ENCODE measurements around the gene MARCHF6.
"Not testable (repeated sequence)": the region's sequence is repeated elsewhere in the genome, so short reads cannot be mapped to it uniquely, and the experiment has no call there.

MARCHF6 gene

GRCh38 chr5:10353241-10354047 lies at the start of gene MARCHF6:
Gene MARCHF6 (plus strand): TSS chr5:10353695. CDS start chr5:10353899, 204 bp downstream.
- DNase-seq (ENCODE audit: low read depth) = peak; percentile 93

DNA sequence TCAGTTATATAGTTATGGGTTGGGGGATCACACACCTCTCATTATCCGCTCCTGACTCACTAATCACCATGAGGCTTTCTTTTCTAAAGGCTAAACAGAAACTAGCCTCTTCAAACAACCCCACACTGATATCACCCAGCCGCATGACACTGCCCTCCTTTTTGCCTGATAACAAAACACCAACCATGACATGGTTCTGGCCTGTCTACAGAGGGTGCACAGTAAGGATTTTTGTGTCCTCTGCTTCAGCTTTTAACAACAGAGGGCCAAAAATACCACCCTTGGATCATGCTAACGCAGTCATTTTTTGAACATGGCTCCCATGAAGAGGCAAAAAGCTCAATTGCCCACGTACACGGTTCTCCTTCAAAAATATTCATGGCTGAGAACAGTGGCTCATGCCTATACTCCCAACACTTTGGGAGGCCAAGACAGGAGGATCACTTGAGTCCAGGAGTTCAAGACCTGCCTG lies 49.8 kb upstream of the MARCHF6 start:
- no peak for DNase-seq (ENCODE audit: low read depth)

GRCh38 chr5:10304932-10305331 lies 48.6 kb upstream of the MARCHF6 start:
- no peak for DNase-seq (ENCODE audit: low read depth)

- no peak for DNase-seq (ENCODE audit: low read depth)
Measured at GRCh38 chr5:10306114-10306513, 47.4 kb upstream of the MARCHF6 start.

DNA sequence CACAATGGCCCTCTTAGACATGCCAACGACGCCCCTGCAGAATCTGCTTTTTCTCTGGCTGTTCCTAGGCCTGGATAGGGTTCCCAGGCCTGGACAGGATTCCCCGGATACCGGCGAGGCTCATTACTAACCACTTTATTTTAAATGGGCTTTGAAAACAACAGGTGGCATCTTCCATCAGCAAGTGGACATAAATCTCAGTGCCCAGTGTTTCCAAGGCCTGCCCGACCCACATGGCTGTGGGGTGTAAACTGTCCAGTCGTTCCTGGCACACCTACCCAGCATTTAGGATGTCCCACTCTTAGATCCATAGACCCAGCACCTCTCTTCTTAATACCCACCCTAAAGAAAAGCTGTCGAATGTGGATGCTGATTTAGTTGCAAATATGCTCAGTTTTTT lies 46.7 kb upstream of the MARCHF6 start:
- no peak for DNase-seq (ENCODE audit: low read depth)

GRCh38 chr5:10307206-10308148 lies 46.0 kb upstream of the MARCHF6 start, which contains the start of gene CMBL:
Gene CMBL (minus strand): TSS chr5:10307902. CDS start chr5:10290762, 17,140 bp downstream.
- peak; percentile 11 for DNase-seq (ENCODE audit: low read depth)

DNA sequence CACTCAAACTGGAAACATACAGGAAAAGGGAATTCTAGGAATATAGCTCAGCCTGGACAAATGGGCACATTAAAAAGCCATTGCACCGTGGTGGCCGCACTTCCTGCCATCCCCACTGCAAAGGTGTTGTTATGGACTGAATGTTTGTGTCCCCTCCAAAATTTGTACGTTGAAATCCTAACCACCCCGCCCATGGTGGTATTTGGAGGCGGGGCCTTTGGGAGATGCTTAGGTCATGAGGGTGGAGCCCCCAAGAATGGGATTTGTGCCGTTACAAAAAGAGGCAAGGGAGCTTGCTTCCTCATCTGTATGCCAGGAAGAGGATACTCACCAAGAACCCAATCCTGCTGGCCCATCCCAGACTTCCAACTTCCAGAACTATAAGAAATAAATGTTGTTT lies 44.7 kb upstream of the MARCHF6 start:
- no peak for DNase-seq (ENCODE audit: low read depth)

GRCh38 chr5:10310066-10310779 lies 43.3 kb upstream of the MARCHF6 start:
- DNase-seq (ENCODE audit: low read depth) = no peak

DNA sequence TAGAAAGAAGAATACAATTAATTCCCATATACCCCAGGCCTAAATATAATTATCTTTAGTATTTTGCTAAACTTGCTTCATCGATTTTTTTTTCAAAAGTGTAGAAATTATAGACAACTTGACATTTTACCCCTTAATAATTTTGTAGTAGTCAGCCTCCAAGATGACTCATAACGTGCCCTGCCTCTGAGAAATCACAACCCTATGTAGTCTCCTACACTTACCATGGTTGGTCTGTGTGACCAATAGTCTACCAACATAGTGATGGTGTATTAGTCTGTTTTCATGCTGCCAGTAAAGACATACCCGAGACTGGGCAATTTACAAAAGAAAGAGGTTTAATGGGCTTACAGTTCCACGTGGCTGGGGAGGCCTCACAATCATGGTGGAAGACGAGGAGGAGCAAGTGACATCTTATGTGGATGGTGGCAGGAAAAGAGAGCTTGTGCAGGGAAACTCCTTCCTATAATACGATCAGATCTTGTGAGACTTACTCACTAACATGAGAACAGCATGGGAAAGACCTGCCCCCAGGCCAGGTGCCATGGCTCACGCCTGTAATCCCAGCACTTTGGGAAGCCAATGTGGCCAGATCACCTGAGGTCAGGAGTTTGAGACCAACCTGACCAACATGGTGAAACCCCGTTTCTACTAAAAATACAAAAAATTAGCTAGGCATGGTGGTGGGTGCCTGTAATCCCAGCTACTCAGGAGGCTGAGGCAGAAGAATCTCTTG lies 42.5 kb upstream of the MARCHF6 start:
- not testable (repeated sequence) for DNase-seq (ENCODE audit: low read depth)

DNA sequence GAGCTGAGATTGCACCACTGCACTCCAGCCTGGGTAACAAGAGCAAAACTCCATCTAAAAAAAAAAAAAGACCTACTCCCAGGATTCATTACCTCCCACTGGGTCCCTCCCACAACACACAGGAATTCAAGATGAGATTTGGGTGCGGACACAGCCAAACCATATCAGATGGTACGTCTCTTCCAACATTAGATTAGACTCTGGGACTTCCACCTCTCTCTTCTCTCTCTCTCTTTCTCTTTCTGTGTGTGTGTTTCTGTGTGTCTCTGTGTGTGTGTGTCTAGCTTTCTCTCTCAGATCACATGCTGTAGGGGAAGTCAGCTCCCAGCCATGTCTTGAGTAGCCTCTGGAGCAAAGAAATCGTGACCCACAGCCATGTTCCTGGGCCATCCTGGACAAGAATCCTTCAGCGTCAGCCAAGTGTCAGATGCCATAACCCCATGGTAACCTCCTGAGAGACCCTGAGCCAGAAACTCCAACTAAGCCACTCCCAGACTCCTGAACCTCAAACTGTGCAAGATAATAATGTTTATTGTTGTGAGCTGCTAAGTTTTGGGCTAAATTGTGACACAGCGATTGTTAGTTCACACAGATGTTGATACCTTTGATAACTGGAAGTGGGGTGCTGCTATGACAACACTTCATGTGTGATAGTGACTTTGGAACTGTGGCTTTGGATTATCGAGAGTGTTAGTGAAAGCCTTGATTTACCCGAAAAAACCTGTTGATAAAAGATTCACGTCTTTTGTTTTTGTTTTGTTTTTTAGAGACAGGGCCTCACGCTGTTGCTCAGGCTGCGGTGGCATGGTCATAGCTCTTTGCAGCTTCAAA lies 41.7 kb upstream of the MARCHF6 start:
- no peak for DNase-seq (ENCODE audit: low read depth)

- DNase-seq (ENCODE audit: low read depth) = no peak
Measured at GRCh38 chr5:10315201-10315600, 38.3 kb upstream of the MARCHF6 start.

DNA sequence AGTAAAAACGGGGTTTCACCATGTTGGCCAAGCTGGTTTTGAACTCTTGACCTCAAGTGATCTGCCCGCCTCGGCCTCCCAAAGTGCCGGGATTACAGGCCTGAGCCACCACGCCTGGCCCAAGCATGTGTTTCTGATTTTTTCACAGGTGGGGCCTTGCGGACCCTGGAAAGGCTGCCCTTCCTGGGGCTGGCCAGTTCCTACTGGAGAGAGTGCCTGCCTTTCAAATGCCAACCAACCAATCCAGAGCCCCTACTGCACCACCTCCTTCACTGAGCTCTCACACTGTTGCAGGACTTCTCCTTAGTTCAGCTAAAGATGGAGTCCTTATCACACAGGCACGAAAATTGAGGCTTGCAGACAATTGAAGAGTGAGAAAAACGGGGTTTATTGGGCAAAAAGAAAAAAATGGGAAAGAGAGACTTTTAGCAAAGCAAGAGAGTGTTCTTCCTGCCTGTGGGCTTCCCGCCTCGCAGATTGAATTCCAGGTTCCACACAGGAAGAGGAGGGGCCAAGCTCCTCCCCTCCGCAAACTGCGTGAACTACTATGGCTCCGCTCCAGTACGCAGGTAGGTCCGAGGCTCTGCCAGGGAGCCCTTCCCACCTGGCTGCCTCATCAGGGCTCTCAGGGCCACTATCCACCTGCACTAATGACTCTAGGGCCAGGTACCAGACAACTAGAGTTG lies 37.5 kb upstream of the MARCHF6 start:
- DNase-seq (ENCODE audit: low read depth) = no peak

- no peak for DNase-seq (ENCODE audit: low read depth)
Measured at GRCh38 chr5:10317825-10318682, 35.4 kb upstream of the MARCHF6 start.

DNA sequence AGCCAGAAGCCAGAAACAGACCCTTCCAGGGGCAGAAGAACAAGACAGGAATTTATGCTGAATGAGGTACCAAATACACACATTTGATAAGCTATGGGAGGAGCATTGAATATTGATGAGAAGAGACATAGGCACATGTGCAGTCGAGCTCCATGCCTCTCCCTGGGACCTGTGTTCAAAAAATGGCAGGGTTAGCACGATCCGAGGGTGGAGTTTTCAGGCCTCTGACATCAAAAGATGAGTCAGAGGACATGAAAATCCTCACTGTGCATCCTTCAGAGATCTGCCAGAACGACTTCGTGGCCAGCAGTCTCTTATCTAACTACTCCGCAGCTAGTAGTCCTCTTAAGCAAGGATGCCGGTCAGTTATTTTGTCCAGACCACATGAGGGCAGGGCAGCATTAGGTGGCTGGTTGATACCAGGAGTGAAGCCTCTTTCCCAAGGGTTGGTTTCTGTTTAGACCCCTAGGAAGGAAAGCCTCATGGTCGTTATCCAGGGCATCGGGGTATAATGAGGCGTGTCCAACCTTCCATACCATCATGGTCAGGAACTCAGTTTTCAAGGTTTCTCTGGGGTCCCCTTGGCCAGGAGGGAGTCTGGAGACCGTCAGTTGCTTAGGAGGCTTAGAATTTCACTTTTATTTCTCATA lies 34.2 kb upstream of the MARCHF6 start:
- no peak for DNase-seq (ENCODE audit: low read depth)

DNA sequence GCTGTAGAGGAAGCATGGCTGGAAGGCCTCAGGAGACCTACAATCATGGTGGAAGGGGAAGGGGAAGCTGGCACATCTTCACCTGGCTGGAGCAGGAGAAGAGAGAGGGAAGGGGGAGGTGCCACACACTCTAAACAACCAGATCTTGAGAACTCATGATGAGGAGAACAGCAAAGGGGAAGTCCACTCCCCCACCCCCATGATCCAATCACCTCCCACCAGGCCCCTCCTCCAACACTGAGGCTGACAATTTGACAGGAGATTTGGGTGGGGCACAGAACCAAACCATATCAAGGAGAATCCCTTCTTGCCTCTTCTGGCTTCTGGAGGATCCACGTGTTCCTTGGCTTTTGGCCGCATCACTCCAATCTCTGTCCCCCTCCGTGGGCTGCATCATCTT lies 32.7 kb upstream of the MARCHF6 start:
- DNase-seq (ENCODE audit: low read depth) = no peak

DNA sequence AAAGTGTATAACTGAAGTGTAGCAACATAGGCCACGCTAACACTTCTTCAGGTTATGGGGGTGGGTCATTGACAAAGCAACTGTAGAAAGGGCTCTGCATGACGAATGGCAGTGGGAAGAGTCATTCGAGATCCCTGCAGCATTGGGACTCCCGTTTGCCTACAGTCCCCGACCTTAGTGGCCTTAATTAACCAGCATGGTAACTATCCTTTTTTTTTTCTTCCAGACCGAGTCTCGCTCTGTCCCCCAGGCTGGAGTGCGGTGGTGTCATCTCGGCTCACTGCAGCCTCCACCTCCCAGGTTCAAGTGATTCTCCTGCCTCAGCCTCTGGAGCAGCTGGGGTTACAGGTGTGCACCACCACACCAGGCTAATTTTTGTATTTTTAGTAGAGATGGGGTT lies 31.6 kb upstream of the MARCHF6 start:
- no peak for DNase-seq (ENCODE audit: low read depth)

GRCh38 chr5:10323588-10324488 lies 29.7 kb upstream of the MARCHF6 start:
- no peak for DNase-seq (ENCODE audit: low read depth)

Data from activated T-cell treated with anti-CD3 and anti-CD28 coated beads for 24 hours (primary cell).